Measurements from ENCODE around the gene LRGUK. TPM values are rescaled to one million over a fixed set of nuclear protein-coding genes. Genes with fewer than 3 reads are reported as not detected.
A peak's percentile ranks its signal among the peaks of the same experiment; 100 is the strongest.

The LRGUK gene
- total and polyA plus RNA-seq, 2 experiments from 2014 or later, result 2.4 to 7.1 TPM

DNA sequence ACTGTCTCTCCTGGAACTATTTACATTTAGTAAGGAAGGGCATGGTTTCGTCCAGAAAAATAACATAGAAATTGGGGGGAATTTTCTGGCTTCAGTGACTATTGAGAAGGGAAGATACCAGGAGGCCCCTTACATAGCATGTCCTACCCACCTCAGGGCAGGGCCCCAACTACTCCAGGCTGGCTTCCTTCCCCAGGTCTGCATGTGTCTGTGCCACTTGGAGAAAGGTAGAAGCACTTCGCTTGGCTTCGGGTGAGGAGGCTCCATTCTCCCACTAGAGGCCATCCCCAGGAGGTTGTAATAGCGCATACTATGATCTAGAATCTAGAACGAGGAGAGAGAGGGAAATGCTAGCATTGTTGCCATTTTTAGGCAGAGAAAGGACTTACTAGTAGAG lies 14.7 kb downstream of the LRGUK start:
- Histone ChIP-seq H3K4me1 (ENCODE audit: insufficient read depth) (peaks cover 7% of the 10 kb centered on the region; the same call in 1 of the 2 replicates), H3K4me2 (no peak overlapping the region), H3K79me2 (replicated peaks; ENCODE audit: insufficient read depth) (no peaks in the 10 kb centered on the region), H3F3A (replicated peaks; ENCODE audit: low read depth) (no peaks in the 10 kb centered on the region), H2AFZ (no peak overlapping the region), H3K9me2 (ENCODE audit: insufficient read depth) (no peaks in the 10 kb centered on the region; the same call in 1 of the 2 replicates), H3K36me3 (ENCODE audit: insufficient read depth) (no peaks in the 10 kb centered on the region), H4K20me1 (replicated peaks; ENCODE audit: insufficient read depth) (no peaks in the 10 kb centered on the region), H3K27ac (ENCODE audit: low read depth) (no peak overlapping the region), H3K4me3 (no peak overlapping the region), H3K27me3 (ENCODE audit: insufficient read depth) (no peaks in the 10 kb centered on the region)
- Mint-ChIP-seq H3K9me3 (no peaks in the 10 kb centered on the region), H3K27me3 (ENCODE audit: insufficient read depth, low read depth, poor library complexity) (peaks cover 3% of the 10 kb centered on the region), H3K36me3 (ENCODE audit: low read depth) (0 out of 3 replicates have a peak, but pooled peaks cover 2% of the 10 kb centered on the region), H3K27ac (no peak overlapping the region), H3K4me1 (peaks cover 24% of the 10 kb centered on the region), H3K4me3 (no peak overlapping the region)
- DNase-seq (ENCODE audit: low spot score) (no peak), ATAC-seq (no peak)
- TF ChIP-seq ZNF331 (CRISPR knock-in tag; IDR thresholded peaks at IDR 0.05; ENCODE audit: low read depth) (no peak), NANOG (IDR thresholded peaks at IDR 0.05; ENCODE audit: borderline replicate concordance) (no peak), EZH2 (IDR thresholded peaks at IDR 0.05; ENCODE audit: low read depth, unreplicated experiment) (no peak), ZNF114 (CRISPR knock-in tag; IDR thresholded peaks at IDR 0.05) (no peak)

DNA sequence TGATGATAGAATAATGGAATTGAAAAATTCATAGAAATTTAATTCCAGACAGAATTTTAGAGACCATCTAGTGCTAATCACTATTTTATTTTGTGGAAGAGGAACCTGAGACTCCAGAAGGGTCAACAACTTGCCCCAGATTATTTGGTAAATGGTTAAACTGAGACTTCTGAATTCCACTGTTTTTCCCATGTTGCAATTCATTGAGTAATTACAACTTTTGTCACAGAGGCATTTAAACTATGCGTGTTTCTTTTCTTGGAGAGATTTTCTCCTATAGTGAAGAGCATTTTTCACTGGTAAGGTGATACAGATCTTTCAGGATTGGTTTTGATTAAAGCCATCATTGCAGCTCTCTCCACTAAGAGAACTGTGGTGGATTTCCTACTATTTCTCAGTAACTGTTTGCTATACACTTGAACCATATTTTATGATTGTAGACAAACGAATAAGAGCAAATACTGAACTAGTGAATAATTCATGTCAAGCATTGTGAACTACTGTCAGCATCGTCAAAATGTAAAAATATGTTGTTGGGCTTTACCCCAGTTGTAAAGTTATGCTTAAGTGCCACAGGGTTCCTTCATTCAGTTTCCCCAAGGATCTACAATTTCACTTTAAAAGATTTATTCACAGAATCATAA lies 26.5 kb downstream of the LRGUK start:
- H3K4me3 Mint-ChIP-seq, result no peak overlapping the region
- H3K4me3 ChIP-seq, result no peak overlapping the region
- H3K79me2 ChIP-seq (replicated peaks; ENCODE audit: insufficient read depth), result no peaks in the 10 kb centered on the region
- peaks cover 36% of the 10 kb centered on the region for H3K4me1 Mint-ChIP-seq
- no peak overlapping the region; the same call in 1 of the 2 replicates for H3K27ac ChIP-seq (ENCODE audit: low read depth)
- no peak overlapping the region for H3K4me2 ChIP-seq
- H4K20me1 ChIP-seq (replicated peaks; ENCODE audit: insufficient read depth), result no peaks in the 10 kb centered on the region
- H3K27ac Mint-ChIP-seq, result 0 out of 2 replicates have a peak overlapping the region, but pooled peaks have one; percentile 30
- H3K9me2 ChIP-seq (ENCODE audit: insufficient read depth), result no peaks in the 10 kb centered on the region
- ATAC-seq (no peak), DNase-seq (ENCODE audit: low spot score) (no peak)
- no peaks in the 10 kb centered on the region for H3K9me3 Mint-ChIP-seq
- H2AFZ ChIP-seq, result no peak overlapping the region
- H3K27me3 Mint-ChIP-seq (ENCODE audit: insufficient read depth, low read depth, poor library complexity), result no peaks in the 10 kb centered on the region
- H3K36me3 Mint-ChIP-seq (ENCODE audit: low read depth), result peaks cover 10% of the 10 kb centered on the region; the same call in 2 of the 3 replicates
- H3K27me3 ChIP-seq (ENCODE audit: insufficient read depth), result no peaks in the 10 kb centered on the region
- no peaks in the 10 kb centered on the region; the same call in 1 of the 2 replicates for H3K36me3 ChIP-seq (ENCODE audit: insufficient read depth)
- H3F3A ChIP-seq (replicated peaks; ENCODE audit: low read depth), result no peaks in the 10 kb centered on the region
- peaks cover 34% of the 10 kb centered on the region for H3K4me1 ChIP-seq (ENCODE audit: insufficient read depth)
- TF ChIP-seq CREB1 (CRISPR knock-in tag; IDR thresholded peaks at IDR 0.05; ENCODE audit: low read depth) (no peak), EZH2phosphoT487 (IDR thresholded peaks at IDR 0.05; ENCODE audit: unreplicated experiment) (no peak), POLR2AphosphoS5 (IDR thresholded peaks at IDR 0.05; ENCODE audit: low read depth) (no peak), NANOG (IDR thresholded peaks at IDR 0.05; ENCODE audit: borderline replicate concordance) (no peak), JUNB (IDR thresholded peaks at IDR 0.05; ENCODE audit: unreplicated experiment) (no peak), ZNF114 (CRISPR knock-in tag; IDR thresholded peaks at IDR 0.05) (no peak)
- TF ChIP-seq, protein P1, sequence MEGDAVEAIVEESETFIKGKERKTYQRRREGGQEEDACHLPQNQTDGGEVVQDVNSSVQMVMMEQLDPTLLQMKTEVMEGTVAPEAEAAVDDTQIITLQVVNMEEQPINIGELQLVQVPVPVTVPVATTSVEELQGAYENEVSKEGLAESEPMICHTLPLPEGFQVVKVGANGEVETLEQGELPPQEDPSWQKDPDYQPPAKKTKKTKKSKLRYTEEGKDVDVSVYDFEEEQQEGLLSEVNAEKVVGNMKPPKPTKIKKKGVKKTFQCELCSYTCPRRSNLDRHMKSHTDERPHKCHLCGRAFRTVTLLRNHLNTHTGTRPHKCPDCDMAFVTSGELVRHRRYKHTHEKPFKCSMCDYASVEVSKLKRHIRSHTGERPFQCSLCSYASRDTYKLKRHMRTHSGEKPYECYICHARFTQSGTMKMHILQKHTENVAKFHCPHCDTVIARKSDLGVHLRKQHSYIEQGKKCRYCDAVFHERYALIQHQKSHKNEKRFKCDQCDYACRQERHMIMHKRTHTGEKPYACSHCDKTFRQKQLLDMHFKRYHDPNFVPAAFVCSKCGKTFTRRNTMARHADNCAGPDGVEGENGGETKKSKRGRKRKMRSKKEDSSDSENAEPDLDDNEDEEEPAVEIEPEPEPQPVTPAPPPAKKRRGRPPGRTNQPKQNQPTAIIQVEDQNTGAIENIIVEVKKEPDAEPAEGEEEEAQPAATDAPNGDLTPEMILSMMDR (conservative IDR thresholded peaks at IDR 0.05; ENCODE audit: low read depth in 2 of 2), result no peak
- TF ChIP-seq, protein P2, sequence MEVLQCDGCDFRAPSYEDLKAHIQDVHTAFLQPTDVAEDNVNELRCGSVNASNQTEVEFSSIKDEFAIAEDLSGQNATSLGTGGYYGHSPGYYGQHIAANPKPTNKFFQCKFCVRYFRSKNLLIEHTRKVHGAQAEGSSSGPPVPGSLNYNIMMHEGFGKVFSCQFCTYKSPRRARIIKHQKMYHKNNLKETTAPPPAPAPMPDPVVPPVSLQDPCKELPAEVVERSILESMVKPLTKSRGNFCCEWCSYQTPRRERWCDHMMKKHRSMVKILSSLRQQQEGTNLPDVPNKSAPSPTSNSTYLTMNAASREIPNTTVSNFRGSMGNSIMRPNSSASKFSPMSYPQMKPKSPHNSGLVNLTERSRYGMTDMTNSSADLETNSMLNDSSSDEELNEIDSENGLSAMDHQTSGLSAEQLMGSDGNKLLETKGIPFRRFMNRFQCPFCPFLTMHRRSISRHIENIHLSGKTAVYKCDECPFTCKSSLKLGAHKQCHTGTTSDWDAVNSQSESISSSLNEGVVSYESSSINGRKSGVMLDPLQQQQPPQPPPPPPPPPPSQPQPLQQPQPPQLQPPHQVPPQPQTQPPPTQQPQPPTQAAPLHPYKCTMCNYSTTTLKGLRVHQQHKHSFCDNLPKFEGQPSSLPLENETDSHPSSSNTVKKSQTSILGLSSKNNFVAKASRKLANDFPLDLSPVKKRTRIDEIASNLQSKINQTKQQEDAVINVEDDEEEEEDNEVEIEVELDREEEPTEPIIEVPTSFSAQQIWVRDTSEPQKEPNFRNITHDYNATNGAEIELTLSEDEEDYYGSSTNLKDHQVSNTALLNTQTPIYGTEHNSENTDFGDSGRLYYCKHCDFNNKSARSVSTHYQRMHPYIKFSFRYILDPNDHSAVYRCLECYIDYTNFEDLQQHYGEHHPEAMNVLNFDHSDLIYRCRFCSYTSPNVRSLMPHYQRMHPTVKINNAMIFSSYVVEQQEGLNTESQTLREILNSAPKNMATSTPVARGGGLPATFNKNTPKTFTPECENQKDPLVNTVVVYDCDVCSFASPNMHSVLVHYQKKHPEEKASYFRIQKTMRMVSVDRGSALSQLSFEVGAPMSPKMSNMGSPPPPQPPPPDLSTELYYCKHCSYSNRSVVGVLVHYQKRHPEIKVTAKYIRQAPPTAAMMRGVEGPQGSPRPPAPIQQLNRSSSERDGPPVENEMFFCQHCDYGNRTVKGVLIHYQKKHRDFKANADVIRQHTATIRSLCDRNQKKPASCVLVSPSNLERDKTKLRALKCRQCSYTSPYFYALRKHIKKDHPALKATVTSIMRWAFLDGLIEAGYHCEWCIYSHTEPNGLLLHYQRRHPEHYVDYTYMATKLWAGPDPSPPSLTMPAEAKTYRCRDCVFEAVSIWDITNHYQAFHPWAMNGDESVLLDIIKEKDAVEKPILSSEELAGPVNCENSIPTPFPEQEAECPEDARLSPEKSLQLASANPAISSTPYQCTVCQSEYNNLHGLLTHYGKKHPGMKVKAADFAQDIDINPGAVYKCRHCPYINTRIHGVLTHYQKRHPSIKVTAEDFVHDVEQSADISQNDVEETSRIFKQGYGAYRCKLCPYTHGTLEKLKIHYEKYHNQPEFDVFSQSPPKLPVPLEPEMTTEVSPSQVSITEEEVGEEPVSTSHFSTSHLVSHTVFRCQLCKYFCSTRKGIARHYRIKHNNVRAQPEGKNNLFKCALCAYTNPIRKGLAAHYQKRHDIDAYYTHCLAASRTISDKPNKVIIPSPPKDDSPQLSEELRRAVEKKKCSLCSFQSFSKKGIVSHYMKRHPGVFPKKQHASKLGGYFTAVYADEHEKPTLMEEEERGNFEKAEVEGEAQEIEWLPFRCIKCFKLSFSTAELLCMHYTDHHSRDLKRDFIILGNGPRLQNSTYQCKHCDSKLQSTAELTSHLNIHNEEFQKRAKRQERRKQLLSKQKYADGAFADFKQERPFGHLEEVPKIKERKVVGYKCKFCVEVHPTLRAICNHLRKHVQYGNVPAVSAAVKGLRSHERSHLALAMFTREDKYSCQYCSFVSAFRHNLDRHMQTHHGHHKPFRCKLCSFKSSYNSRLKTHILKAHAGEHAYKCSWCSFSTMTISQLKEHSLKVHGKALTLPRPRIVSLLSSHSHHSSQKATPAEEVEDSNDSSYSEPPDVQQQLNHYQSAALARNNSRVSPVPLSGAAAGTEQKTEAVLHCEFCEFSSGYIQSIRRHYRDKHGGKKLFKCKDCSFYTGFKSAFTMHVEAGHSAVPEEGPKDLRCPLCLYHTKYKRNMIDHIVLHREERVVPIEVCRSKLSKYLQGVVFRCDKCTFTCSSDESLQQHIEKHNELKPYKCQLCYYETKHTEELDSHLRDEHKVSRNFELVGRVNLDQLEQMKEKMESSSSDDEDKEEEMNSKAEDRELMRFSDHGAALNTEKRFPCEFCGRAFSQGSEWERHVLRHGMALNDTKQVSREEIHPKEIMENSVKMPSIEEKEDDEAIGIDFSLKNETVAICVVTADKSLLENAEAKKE (CRISPR knock-in tag; IDR thresholded peaks at IDR 0.05), result no peak
- TF ChIP-seq, protein P3, sequence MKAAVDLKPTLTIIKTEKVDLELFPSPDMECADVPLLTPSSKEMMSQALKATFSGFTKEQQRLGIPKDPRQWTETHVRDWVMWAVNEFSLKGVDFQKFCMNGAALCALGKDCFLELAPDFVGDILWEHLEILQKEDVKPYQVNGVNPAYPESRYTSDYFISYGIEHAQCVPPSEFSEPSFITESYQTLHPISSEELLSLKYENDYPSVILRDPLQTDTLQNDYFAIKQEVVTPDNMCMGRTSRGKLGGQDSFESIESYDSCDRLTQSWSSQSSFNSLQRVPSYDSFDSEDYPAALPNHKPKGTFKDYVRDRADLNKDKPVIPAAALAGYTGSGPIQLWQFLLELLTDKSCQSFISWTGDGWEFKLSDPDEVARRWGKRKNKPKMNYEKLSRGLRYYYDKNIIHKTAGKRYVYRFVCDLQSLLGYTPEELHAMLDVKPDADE (IDR thresholded peaks at IDR 0.05), result no peak
